Measurements from ENCODE around the gene DNPEP. TPM values are rescaled to one million over a fixed set of nuclear protein-coding genes. Genes with fewer than 3 reads are reported as not detected.
"Not testable (repeated sequence)": the region's sequence is repeated elsewhere in the genome, so short reads cannot be mapped to it uniquely, and the experiment has no call there.

Gene DNPEP
- total RNA-seq, 1 donor from 2014 or later = 73.0 TPM

GRCh38 chr2:219410390-219410789, 22.7 kb upstream of the DNPEP start:
- no peak for DNase-seq
- TF ChIP-seq CTCF (IDR thresholded peaks at IDR 0.05; ENCODE audit: borderline replicate concordance) = no peak
- intact Hi-C loops (cut with micrococcal nuclease) = no loop called here

GRCh38 chr2:219409619-219410018, 21.9 kb upstream of the DNPEP start:
- no peak overlapping the region for H3K4me3 ChIP-seq
- peaks cover 46% of the 10 kb centered on the region for H3K4me1 ChIP-seq
- peaks cover 16% of the 10 kb centered on the region for H3K9me3 ChIP-seq (replicated peaks)
- H3K27me3 ChIP-seq (ENCODE audit: low read depth) = peaks cover 34% of the 10 kb centered on the region
- no peak for TF ChIP-seq CTCF (IDR thresholded peaks at IDR 0.05; ENCODE audit: borderline replicate concordance)
- intact Hi-C loops (cut with micrococcal nuclease) = no loop called here
- peak overlapping the region; percentile 96 for H3K27ac ChIP-seq (replicated peaks)
- no peaks in the 10 kb centered on the region for H3K36me3 ChIP-seq
- DNase-seq = no peak

More at GRCh38 chr2:219410390-219410789, 22.7 kb upstream of the DNPEP start:
- H3K27me3 ChIP-seq (ENCODE audit: low read depth) = peaks cover 27% of the 10 kb centered on the region
- H3K4me3 ChIP-seq = no peak overlapping the region
- H3K4me1 ChIP-seq = peaks cover 48% of the 10 kb centered on the region
- H3K36me3 ChIP-seq = no peaks in the 10 kb centered on the region
- H3K9me3 ChIP-seq (replicated peaks) = peaks cover 16% of the 10 kb centered on the region
- H3K27ac ChIP-seq (replicated peaks) = peak overlapping the region; percentile 96

GRCh38 chr2:219408631-219409030, 20.9 kb upstream of the DNPEP start:
- peaks cover 38% of the 10 kb centered on the region for H3K27me3 ChIP-seq (ENCODE audit: low read depth)
- H3K27ac ChIP-seq (replicated peaks) = peak overlapping the region; percentile 96
- no peak for DNase-seq
- H3K36me3 ChIP-seq = no peaks in the 10 kb centered on the region
- H3K4me3 ChIP-seq = no peak overlapping the region
- intact Hi-C loops (cut with micrococcal nuclease) = no loop called here
- TF ChIP-seq CTCF (IDR thresholded peaks at IDR 0.05; ENCODE audit: borderline replicate concordance) = no peak
- H3K4me1 ChIP-seq = peaks cover 54% of the 10 kb centered on the region
- H3K9me3 ChIP-seq (replicated peaks) = peaks cover 16% of the 10 kb centered on the region

- TF ChIP-seq CTCF (IDR thresholded peaks at IDR 0.05; ENCODE audit: borderline replicate concordance) = no peak
- intact Hi-C loops (cut with micrococcal nuclease) = no loop called here
- Histone ChIP-seq H3K27me3 (ENCODE audit: low read depth) (peaks cover 34% of the 10 kb centered on the region), H3K36me3 (no peaks in the 10 kb centered on the region), H3K4me1 (peaks cover 58% of the 10 kb centered on the region), H3K9me3 (replicated peaks) (peaks cover 16% of the 10 kb centered on the region), H3K27ac (replicated peaks) (peak overlapping the region; percentile 96), H3K4me3 (no peak overlapping the region)
- no peak for DNase-seq
Observed at GRCh38 chr2:219408204-219408603, 20.5 kb upstream of the DNPEP start.

- Histone ChIP-seq H3K27ac (replicated peaks) (peak overlapping the region; percentile 96), H3K27me3 (ENCODE audit: low read depth) (peaks cover 28% of the 10 kb centered on the region), H3K4me1 (peaks cover 65% of the 10 kb centered on the region)
- intact Hi-C loops (cut with micrococcal nuclease); H3K4me3 ChIP-seq; H3K36me3 ChIP-seq; H3K9me3 ChIP-seq (replicated peaks); DNase-seq: not testable (repeated sequence)
Observed at GRCh38 chr2:219407343-219407742, 19.6 kb upstream of the DNPEP start.

GRCh38 chr2:219406861-219407230, 19.1 kb upstream of the DNPEP start:
- TF ChIP-seq CTCF (IDR thresholded peaks at IDR 0.05; ENCODE audit: borderline replicate concordance) = no peak
- Histone ChIP-seq H3K9me3 (replicated peaks) (peaks cover 4% of the 10 kb centered on the region), H3K36me3 (no peaks in the 10 kb centered on the region), H3K27ac (replicated peaks) (peak overlapping the region; percentile 96), H3K4me1 (peaks cover 65% of the 10 kb centered on the region), H3K4me3 (no peak overlapping the region), H3K27me3 (ENCODE audit: low read depth) (peaks cover 23% of the 10 kb centered on the region)
- DNase-seq = peak; percentile 72
- intact Hi-C loops (cut with micrococcal nuclease) = no loop called here

Data from left ventricle myocardium inferior (tissue), 1 donor.